OCI-LY7 (cell line): ENCODE measurements around the gene TFEB. TPM values are rescaled to one million over a fixed set of nuclear protein-coding genes. Genes with fewer than 3 reads are reported as not detected.

Experiments used
- BruUV-seq: library from RNA; stranded (reverse); fragments of 400-500 nt; replicated peaks from 2 replicates; lab custom pipeline; 2021; lab: Mats Ljungman, UMichigan
- CTCF ChIA-PET: fragments of 300-600 bp; sonication (Branson Sonifier 250); formaldehyde crosslinking; loops from one replicate; lab custom pipeline; 2022; ENCODE audit warnings: antibody characterized with exemption; ENCODE audit not compliant: unreplicated experiment; lab: Charles Lee
- POLR2A ChIA-PET: fragments of 300-600 bp; sonication (Branson Sonifier 250); formaldehyde crosslinking; loops from one replicate; lab custom pipeline; 2022; ENCODE audit warnings: antibody characterized with exemption; lab: Charles Lee
- DNase-seq: peaks from one replicate; pipeline ENCODE4 v3.0.0-alpha.2; 2015; ENCODE audit warnings: low spot score
- H2AFZ ChIP-seq: fragments of 200-600 bp; sonication (generic), shearing (Covaris generic); 2 replicates; pipeline ENCODE4 v1.6.1; 2014; ENCODE audit warnings: mild to moderate bottlenecking, antibody characterized with exemption, low read length, moderate library complexity
- H3K27ac ChIP-seq: fragments of 200-600 bp; sonication (generic); 2 replicates; pipeline ENCODE4 v1.5.1; 2014; ENCODE audit warnings: mixed run types, low read depth, mild to moderate bottlenecking, moderate library complexity, low read length, inconsistent platforms; ENCODE audit not compliant: poor library complexity, severe bottlenecking
- H3K36me3 ChIP-seq: fragments of 200-600 bp; sonication (generic); 2 replicates; pipeline ENCODE4 v1.6.1; 2014; ENCODE audit warnings: mild to moderate bottlenecking, antibody characterized with exemption, low read length, moderate library complexity, mixed read lengths; ENCODE audit not compliant: insufficient read depth
- H3K4me1 ChIP-seq: fragments of 200-600 bp; sonication (generic); 2 replicates; pipeline ENCODE4 v1.5.1; 2014; ENCODE audit warnings: mild to moderate bottlenecking, low read length; ENCODE audit not compliant: insufficient read depth, poor library complexity, severe bottlenecking
- H3K4me2 ChIP-seq: fragments of 200-600 bp; sonication (generic); 2 replicates; pipeline ENCODE4 v1.6.1; 2014; ENCODE audit warnings: mild to moderate bottlenecking, low read length
- H3K4me3 ChIP-seq: fragments of 200-600 bp; sonication (generic); 2 replicates; pipeline ENCODE4 v1.5.1; 2014; ENCODE audit warnings: mild to moderate bottlenecking, low read depth, low read length; ENCODE audit not compliant: poor library complexity, severe bottlenecking
- H3K79me2 ChIP-seq: fragments of 200-600 bp; sonication (generic); 2 replicates; pipeline ENCODE4 v1.6.1; 2016; ENCODE audit warnings: low read depth, mild to moderate bottlenecking, low read length, moderate library complexity, mixed read lengths; ENCODE audit not compliant: insufficient read depth
- H3K9me2 ChIP-seq: fragments of 200-600 bp; sonication (generic); 2 replicates; pipeline ENCODE4 v1.6.1; 2016; ENCODE audit warnings: mild to moderate bottlenecking, low read length, mixed read lengths; ENCODE audit not compliant: insufficient read depth
- H3K9me3 ChIP-seq: fragments of 200-600 bp; sonication (generic); 2 replicates; pipeline ENCODE4 v1.6.1; 2014; ENCODE audit warnings: mild to moderate bottlenecking, mixed run types, low read length, mixed read lengths
- H4K20me1 ChIP-seq: fragments of 200-600 bp; sonication (generic); 2 replicates; pipeline ENCODE4 v1.6.1; 2014; ENCODE audit warnings: mild to moderate bottlenecking, antibody characterized with exemption, low read length, moderate library complexity, mixed read lengths; ENCODE audit not compliant: insufficient read depth
- EZH2phosphoT487 ChIP-seq: fragments of 200-600 bp; sonication (generic); IDR thresholded peaks from 2 replicates; pipeline ENCODE4 v1.6.1; 2018; ENCODE audit warnings: low read depth, borderline replicate concordance, mild to moderate bottlenecking, mixed run types, antibody characterized with exemption, low read length, moderate library complexity, mixed read lengths
- intact Hi-C: fragments of 100-400 bp; cut with micrococcal nuclease; formaldehyde crosslinking; loops from one replicate; pipeline ENCODE4 v1.10.0; 2022; ENCODE audit not compliant: unreplicated experiment
- total RNA-seq, 2 experiments: library from RNA; depleted of rRNA in 1 of 2; stranded (reverse); fragments of >200 nt in 1 of 2; shearing (Covaris generic) in 1 of 2; gene quantifications; 2 replicates each; pipeline ENCODE4 v1.2.3, GENCODE V29; 2014 to 2022
- TF ChIP-seq, protein P1 (sequence below): fragments of 200-600 bp; sonication (generic); conservative IDR thresholded peaks from 2 replicates; pipeline ENCODE4 v1.5.1; 2014; ENCODE audit warnings: mild to moderate bottlenecking, antibody characterized with exemption, low read length, moderate library complexity, mixed read lengths

Gene TFEB
- total RNA-seq, 2 experiments from 2014 or later, result 36.8 to 60.0 TPM

DNA sequence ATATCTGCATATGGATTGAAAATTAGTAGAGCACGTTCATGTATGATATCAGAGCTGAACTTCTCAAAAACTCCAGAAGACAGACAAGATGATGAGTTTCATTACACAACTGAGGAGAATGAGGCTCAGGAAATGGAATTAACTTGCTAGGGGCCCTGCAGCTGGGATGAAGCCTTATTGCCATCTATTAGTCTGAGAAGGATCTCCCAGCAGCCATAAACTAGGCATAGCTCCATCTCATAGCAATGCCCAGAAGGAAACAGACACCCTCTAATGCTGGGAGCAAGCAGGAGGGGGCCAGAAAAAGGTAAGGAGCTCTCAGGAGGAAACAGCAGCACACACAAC lies 18.0 kb downstream of the TFEB start:
- no peaks in the 10 kb centered on the region for H3K9me3 ChIP-seq
- POLR2A ChIA-PET, result interaction anchor here (0.9 to 6.5 kb wide), 3 partner anchors 11 to 16 kb away, joined by 3 to 65 read pairs (median 19); no protein-coding TSS in a partner anchor
- peaks cover 9% of the 10 kb centered on the region; the same call in 1 of the 2 replicates for H3K36me3 ChIP-seq
- intact Hi-C loops, result no loop called here
- H3K79me2 ChIP-seq, result peaks cover 69% of the 10 kb centered on the region
- no peaks in the 10 kb centered on the region for H3K9me2 ChIP-seq
- no peak for DNase-seq
- H3K4me3 ChIP-seq, result peak overlapping the region; percentile 29
- peak overlapping the region; percentile 59 for H3K4me2 ChIP-seq
- no peak overlapping the region for H2AFZ ChIP-seq
- CTCF ChIA-PET, result interaction anchor here (0.6 to 3.4 kb wide), 6 partner anchors 10 to 1504 kb away, joined by 3 to 33 read pairs (median 4); no protein-coding TSS in a partner anchor
- H3K4me1 ChIP-seq, result peaks cover 87% of the 10 kb centered on the region
- TF ChIP-seq, protein P1, sequence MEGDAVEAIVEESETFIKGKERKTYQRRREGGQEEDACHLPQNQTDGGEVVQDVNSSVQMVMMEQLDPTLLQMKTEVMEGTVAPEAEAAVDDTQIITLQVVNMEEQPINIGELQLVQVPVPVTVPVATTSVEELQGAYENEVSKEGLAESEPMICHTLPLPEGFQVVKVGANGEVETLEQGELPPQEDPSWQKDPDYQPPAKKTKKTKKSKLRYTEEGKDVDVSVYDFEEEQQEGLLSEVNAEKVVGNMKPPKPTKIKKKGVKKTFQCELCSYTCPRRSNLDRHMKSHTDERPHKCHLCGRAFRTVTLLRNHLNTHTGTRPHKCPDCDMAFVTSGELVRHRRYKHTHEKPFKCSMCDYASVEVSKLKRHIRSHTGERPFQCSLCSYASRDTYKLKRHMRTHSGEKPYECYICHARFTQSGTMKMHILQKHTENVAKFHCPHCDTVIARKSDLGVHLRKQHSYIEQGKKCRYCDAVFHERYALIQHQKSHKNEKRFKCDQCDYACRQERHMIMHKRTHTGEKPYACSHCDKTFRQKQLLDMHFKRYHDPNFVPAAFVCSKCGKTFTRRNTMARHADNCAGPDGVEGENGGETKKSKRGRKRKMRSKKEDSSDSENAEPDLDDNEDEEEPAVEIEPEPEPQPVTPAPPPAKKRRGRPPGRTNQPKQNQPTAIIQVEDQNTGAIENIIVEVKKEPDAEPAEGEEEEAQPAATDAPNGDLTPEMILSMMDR, result no peak
- TF ChIP-seq EZH2phosphoT487, result no peak
- H3K27ac ChIP-seq, result peak overlapping the region; percentile 63
- no peaks in the 10 kb centered on the region; the same call in 1 of the 2 replicates for H4K20me1 ChIP-seq
- BruUV-seq, result no TSS peak

DNA sequence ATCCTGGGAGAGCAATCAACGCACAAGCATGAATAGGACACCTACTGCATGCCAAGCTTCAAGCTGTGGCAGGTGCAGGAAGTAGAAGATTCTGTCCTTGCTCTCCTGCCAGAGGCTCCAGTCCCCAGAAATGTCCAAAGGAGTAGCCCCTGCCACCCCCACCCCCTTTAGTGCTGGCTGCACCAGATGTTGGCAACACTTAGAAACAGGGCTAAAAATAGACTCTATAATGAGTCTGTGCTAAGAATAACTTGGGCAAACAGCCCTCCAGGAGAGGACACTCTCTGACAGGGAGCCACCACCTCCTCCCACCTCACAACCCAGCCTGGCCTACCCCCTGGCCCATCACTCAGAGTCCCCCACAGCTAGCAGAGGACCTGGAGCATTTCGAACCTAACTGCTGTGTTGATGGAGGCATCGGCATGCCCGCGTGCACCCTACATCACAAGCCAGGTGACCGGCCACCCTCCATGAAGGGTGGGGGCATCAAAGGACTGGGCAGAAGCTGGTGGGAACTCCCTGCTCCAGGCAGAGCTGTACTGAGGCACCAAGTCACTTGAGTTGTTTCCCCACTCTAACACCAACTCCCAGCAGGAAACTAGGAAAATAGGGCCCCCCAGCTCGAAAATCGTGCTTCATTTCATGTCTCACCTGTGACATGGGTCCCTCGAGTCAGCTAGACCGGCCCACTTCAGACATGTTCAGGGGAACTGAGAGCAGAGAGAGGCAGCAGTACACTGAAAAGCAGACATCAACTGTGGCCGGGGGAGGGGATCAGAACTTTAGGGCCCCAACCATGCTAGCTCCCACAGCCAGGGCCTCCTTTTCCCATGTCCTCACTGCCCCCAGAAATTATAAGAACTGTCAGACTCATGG lies 18.7 kb downstream of the TFEB start:
- no peak for TF ChIP-seq EZH2phosphoT487
- TF ChIP-seq, protein P1, result no peak
- no peaks in the 10 kb centered on the region for H3K9me2 ChIP-seq
- peaks cover 9% of the 10 kb centered on the region; the same call in 1 of the 2 replicates for H3K36me3 ChIP-seq
- peak; percentile 41 for DNase-seq
- peak overlapping the region; percentile 63 for H3K27ac ChIP-seq
- peak overlapping the region; percentile 59 for H3K4me2 ChIP-seq
- H3K4me1 ChIP-seq, result peaks cover 81% of the 10 kb centered on the region
- H3K4me3 ChIP-seq, result peak overlapping the region; percentile 29
- POLR2A ChIA-PET, result interaction anchor here (0.9 to 6.5 kb wide), 5 partner anchors 11 to 17 kb away, joined by 3 to 65 read pairs (median 15); no protein-coding TSS in a partner anchor
- H3K9me3 ChIP-seq, result no peaks in the 10 kb centered on the region
- no peak overlapping the region for H2AFZ ChIP-seq
- no peaks in the 10 kb centered on the region; the same call in 1 of the 2 replicates for H4K20me1 ChIP-seq
- no TSS peak for BruUV-seq
- CTCF ChIA-PET, result interaction anchor here (0.6 to 3.4 kb wide), 6 partner anchors 9 to 1505 kb away, joined by 3 to 33 read pairs (median 4); partner anchors contain the start of gene TOMM6
- intact Hi-C loops, result no loop called here
- H3K79me2 ChIP-seq, result peaks cover 63% of the 10 kb centered on the region
